Neural crest cell (in vitro differentiated cells): Measurements from ENCODE around the gene CGNL1. TPM values are rescaled to one million over a fixed set of nuclear protein-coding genes. Genes with fewer than 3 reads are reported as not detected.

Experiments used
- DNase-seq: peaks from one replicate; pipeline ENCODE4 v3.0.0; 2021; ENCODE audit warnings: low read depth, mixed read lengths, low spot score
- H3K27ac Mint-ChIP-seq: one replicate; pipeline ENCODE4 v1.8.0; 2021; ENCODE audit warnings: mild to moderate bottlenecking, mixed read lengths; ENCODE audit not compliant: unreplicated experiment
- H3K27me3 Mint-ChIP-seq: 2 replicates; pipeline ENCODE4 v1.8.0; 2021; ENCODE audit warnings: low read depth, mild to moderate bottlenecking, mixed read lengths
- H3K36me3 Mint-ChIP-seq: 2 replicates; pipeline ENCODE4 v1.8.0; 2021; ENCODE audit warnings: low read depth, mild to moderate bottlenecking, mixed read lengths
- H3K4me1 Mint-ChIP-seq: 2 replicates; pipeline ENCODE4 v1.8.0; 2021; ENCODE audit warnings: mixed read lengths
- H3K4me3 Mint-ChIP-seq: one replicate; pipeline ENCODE4 v1.8.0; 2021; ENCODE audit warnings: mild to moderate bottlenecking, mixed read lengths
- H3K9me3 Mint-ChIP-seq: 2 replicates; pipeline ENCODE4 v1.8.0; 2021; ENCODE audit warnings: mixed read lengths
- total RNA-seq: library from RNA; stranded (reverse); gene quantifications from 2 replicates; pipeline ENCODE4 v1.2.1, GENCODE V29; 2021
- TF ChIP-seq, protein P1 (sequence below): fragments of 200-600 bp; sonication (generic); conservative IDR thresholded peaks from 2 replicates; pipeline ENCODE4 v1.5.0; 2021; ENCODE audit warnings: antibody characterized with exemption, mild to moderate bottlenecking

The CGNL1 gene
- total RNA-seq, 1 donor from 2014 or later: 1.2 TPM

DNA sequence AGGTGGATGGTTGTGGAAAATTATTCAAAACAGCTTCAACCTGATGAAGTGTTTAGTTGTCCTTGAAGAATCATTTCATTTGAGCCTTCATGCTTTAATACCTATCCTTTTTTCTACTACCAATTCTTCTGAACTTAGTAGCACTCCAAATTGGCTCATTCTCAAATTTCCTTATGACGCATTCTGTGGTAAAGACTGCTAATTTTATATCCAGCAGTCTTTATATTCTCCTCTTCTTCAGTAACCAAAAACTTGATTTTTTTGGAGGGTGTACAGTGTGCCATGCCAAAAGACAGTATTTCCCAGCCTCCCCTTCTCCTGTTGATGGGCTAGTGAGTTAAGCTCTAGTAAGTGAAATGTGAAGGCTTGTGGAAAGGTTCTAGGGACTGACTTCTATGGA lies 25.2 kb downstream of the CGNL1 start:
- Mint-ChIP-seq H3K27ac (no peak overlapping the region), H3K4me1 (peaks cover 13% of the 10 kb centered on the region), H3K27me3 (no peaks in the 10 kb centered on the region), H3K9me3 (no peaks in the 10 kb centered on the region), H3K4me3 (no peak overlapping the region), H3K36me3 (no peaks in the 10 kb centered on the region)
- DNase-seq: no peak
- TF ChIP-seq, protein P1, sequence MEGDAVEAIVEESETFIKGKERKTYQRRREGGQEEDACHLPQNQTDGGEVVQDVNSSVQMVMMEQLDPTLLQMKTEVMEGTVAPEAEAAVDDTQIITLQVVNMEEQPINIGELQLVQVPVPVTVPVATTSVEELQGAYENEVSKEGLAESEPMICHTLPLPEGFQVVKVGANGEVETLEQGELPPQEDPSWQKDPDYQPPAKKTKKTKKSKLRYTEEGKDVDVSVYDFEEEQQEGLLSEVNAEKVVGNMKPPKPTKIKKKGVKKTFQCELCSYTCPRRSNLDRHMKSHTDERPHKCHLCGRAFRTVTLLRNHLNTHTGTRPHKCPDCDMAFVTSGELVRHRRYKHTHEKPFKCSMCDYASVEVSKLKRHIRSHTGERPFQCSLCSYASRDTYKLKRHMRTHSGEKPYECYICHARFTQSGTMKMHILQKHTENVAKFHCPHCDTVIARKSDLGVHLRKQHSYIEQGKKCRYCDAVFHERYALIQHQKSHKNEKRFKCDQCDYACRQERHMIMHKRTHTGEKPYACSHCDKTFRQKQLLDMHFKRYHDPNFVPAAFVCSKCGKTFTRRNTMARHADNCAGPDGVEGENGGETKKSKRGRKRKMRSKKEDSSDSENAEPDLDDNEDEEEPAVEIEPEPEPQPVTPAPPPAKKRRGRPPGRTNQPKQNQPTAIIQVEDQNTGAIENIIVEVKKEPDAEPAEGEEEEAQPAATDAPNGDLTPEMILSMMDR: no peak

DNA sequence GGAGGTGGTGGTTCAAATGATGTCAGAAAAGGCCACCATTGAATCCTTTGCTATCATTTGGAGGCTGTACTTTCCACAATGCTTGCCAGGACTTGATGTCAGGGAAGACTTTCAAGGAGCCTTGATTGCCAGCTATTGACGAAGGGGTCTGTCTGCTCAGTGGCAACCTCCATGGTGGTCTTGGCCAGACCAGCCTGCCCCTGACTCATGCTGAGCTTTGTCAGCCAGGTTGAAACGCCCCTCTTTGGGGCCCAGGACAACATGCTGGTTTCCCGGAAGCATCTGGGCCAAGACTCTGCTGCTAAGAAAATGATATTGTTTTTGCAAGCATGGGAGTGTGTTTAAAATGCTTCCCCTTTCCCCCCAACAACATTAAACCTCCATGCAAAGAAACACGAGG lies 26.7 kb downstream of the CGNL1 start:
- no peaks in the 10 kb centered on the region for H3K27me3 Mint-ChIP-seq
- H3K9me3 Mint-ChIP-seq: no peaks in the 10 kb centered on the region
- no peak overlapping the region for H3K27ac Mint-ChIP-seq
- no peaks in the 10 kb centered on the region for H3K36me3 Mint-ChIP-seq
- DNase-seq: no peak
- H3K4me1 Mint-ChIP-seq: peaks cover 13% of the 10 kb centered on the region
- TF ChIP-seq, protein P1: no peak
- H3K4me3 Mint-ChIP-seq: no peak overlapping the region

DNA sequence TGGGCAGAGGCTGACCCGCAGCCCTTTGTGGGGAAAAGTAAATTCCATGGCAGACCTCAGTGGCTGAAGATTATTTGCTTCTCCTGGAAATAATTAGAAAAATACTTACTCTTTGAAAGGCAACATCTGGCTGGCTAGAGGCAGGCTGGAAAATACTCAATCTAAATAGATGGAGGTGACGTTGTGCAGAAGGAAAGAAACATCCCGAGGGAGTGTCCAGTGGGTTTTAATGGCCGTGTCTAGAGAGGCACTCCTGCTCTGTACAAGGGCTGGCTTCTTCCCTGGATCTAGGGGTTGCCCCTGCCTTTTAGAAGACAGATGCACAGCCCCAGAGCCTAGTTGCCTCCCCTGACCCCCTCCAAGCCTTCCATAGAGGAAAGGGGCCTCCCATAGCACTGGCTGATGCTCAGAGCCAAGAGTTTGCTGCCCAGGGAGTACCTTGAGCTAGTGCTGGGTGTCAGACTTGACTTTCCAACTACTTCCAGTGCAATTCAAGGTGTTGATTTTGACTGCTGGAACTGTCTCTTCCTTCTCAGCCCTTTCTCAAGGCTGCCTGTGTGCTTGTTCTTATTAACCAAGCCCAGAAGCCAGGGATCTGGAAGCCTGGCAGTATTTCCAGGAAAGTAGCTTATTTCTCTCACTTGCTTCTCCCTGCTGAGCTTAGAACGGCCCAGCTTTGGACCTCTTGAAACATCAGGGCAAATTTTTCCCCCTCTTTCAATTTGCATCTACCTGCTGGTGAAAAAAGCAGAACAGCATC lies 27.4 kb downstream of the CGNL1 start:
- no peak for DNase-seq
- no peak overlapping the region for H3K4me3 Mint-ChIP-seq
- peaks cover 13% of the 10 kb centered on the region for H3K4me1 Mint-ChIP-seq
- no peaks in the 10 kb centered on the region for H3K36me3 Mint-ChIP-seq
- TF ChIP-seq, protein P1: no peak
- no peaks in the 10 kb centered on the region for H3K27me3 Mint-ChIP-seq
- H3K27ac Mint-ChIP-seq: peak overlapping the region; percentile 36
- no peaks in the 10 kb centered on the region for H3K9me3 Mint-ChIP-seq

DNA sequence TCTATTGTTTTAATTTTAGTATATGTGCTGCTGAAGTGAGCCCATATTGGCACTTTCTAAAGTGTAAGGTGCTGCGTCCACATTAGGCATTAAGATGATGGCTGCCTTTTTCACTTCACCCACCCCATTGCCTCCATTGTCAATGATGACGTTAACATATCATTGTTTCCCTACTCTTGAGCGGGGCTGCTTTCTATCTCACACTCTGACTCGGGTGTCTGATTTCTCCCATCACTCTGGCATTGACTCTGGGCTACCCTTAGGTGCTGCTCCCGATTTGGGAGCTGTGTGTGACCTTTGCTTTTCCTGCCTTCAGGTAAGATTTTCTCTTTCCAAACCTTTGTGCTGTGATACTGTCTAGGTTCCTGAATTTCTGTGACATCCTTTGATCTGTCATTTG lies 28.8 kb downstream of the CGNL1 start:
- Mint-ChIP-seq H3K36me3 (no peaks in the 10 kb centered on the region), H3K27me3 (no peaks in the 10 kb centered on the region), H3K4me3 (no peak overlapping the region), H3K27ac (no peak overlapping the region), H3K4me1 (peaks cover 13% of the 10 kb centered on the region), H3K9me3 (no peaks in the 10 kb centered on the region)
- TF ChIP-seq, protein P1: no peak
- no peak for DNase-seq

DNA sequence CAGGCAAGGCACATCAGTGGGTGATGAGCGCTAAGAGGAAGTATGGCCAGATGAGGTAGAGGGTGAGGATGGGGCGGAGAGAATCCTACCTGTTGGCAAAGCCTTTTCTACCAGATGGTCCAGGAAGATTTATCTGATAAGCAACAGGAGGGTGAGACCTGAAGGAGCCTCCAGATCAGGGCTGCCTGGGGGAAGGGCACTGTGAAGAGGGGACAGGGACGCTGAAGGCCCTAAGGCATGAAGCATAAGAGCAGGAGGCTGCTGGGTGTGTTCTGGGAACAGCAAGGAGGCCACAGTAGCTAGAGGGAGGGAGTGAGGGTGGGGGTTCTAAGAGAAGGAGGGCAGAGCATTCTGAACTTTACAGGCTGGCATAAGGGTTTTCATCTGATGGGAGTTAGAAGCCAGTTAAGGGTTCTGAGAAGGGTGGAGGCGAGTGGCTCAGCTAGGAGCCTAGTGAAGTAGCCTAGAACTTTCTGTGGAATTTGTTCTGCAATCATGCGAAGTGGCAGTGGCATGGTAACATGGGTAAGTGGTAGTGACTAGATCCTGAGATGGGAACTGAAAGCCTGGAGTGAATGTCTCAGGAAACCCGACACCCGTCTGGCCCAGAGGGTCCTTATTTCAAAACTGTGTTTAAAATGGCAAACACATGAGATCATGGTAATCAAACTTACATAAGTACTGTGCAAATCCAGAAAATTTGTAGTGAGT lies 29.9 kb downstream of the CGNL1 start:
- H3K9me3 Mint-ChIP-seq: peaks cover 2% of the 10 kb centered on the region
- no peak for DNase-seq
- no peak overlapping the region for H3K27ac Mint-ChIP-seq
- H3K4me3 Mint-ChIP-seq: no peak overlapping the region
- no peaks in the 10 kb centered on the region for H3K36me3 Mint-ChIP-seq
- H3K27me3 Mint-ChIP-seq: no peaks in the 10 kb centered on the region
- H3K4me1 Mint-ChIP-seq: peaks cover 13% of the 10 kb centered on the region
- TF ChIP-seq, protein P1: no peak
